SU-DHL-6 (cell line): ENCODE results near the gene EDIL3.

Experiments
- H2AFZ ChIP-seq: fragments of 200-600 bp; sonication (generic); 2 replicates; pipeline ENCODE4 v1.6.1; 2014; ENCODE audit warnings: low read depth, mild to moderate bottlenecking, moderate library complexity, mixed read lengths, antibody characterized with exemption, low read length; ENCODE audit not compliant: severe bottlenecking
- H3F3A ChIP-seq: fragments of 200-600 bp; shearing (Covaris generic); 2 replicates; pipeline ENCODE4 v1.6.0; 2016; ENCODE audit warnings: antibody characterized with exemption, mild to moderate bottlenecking; ENCODE audit not compliant: insufficient read depth
- H3K27ac ChIP-seq: fragments of 200-600 bp; sonication (generic); 2 replicates; pipeline ENCODE4 v1.5.1; 2016; ENCODE audit warnings: low read depth, mild to moderate bottlenecking, low read length, moderate library complexity, mixed read lengths
- H3K27me3 ChIP-seq: fragments of 200-600 bp; sonication (generic), shearing (Covaris generic); 2 replicates; pipeline ENCODE4 v1.6.0; 2014; ENCODE audit warnings: mild to moderate bottlenecking, low read length
- H3K36me3 ChIP-seq: fragments of 200-600 bp; sonication (generic); 2 replicates; pipeline ENCODE4 v1.6.1; 2014; ENCODE audit warnings: mild to moderate bottlenecking, low read length, mixed read lengths
- H3K4me2 ChIP-seq: fragments of 300-600, 200-600 bp; shearing (Covaris generic), sonication (generic); 2 replicates; pipeline ENCODE4 v1.6.0; 2014; ENCODE audit warnings: low read length, low read depth, mild to moderate bottlenecking; ENCODE audit not compliant: poor library complexity, severe bottlenecking
- H3K4me3 ChIP-seq: fragments of 200-600 bp; sonication (generic); 2 replicates; pipeline ENCODE4 v1.5.1; 2014; ENCODE audit warnings: antibody characterized with exemption, low read length, mild to moderate bottlenecking, mixed read lengths; ENCODE audit not compliant: insufficient read depth, poor library complexity, severe bottlenecking
- H3K79me2 ChIP-seq: fragments of 200-600 bp; sonication (generic); 2 replicates; pipeline ENCODE4 v1.6.1; 2014; ENCODE audit warnings: mild to moderate bottlenecking, low read length, moderate library complexity; ENCODE audit not compliant: insufficient read depth
- H3K9ac ChIP-seq: fragments of 200-600 bp; sonication (generic); 2 replicates; pipeline ENCODE4 v1.7.0; 2014; ENCODE audit warnings: mild to moderate bottlenecking, low read length
- H3K9me2 ChIP-seq: fragments of 200-600 bp; sonication (generic); replicated peaks from 2 replicates; pipeline ENCODE4 v1.6.1; 2014; ENCODE audit warnings: low read length; ENCODE audit not compliant: insufficient read depth
- H3K9me3 ChIP-seq: fragments of 200-600 bp; sonication (generic); 2 replicates; pipeline ENCODE4 v1.6.1; 2014; ENCODE audit warnings: low read length, mixed read lengths; ENCODE audit not compliant: insufficient read depth
- H4K20me1 ChIP-seq: fragments of 200-600 bp; sonication (generic); 2 replicates; pipeline ENCODE4 v1.6.1; 2014; ENCODE audit warnings: low read depth, mild to moderate bottlenecking, antibody characterized with exemption, low read length, moderate library complexity, mixed read lengths
- EZH2phosphoT487 ChIP-seq: fragments of 200-600 bp; sonication (generic), shearing (Covaris generic); conservative IDR thresholded peaks from 2 replicates; pipeline ENCODE4 v1.6.1; 2018; ENCODE audit warnings: mild to moderate bottlenecking, antibody characterized with exemption, low read length, moderate library complexity, mixed read lengths
- TF ChIP-seq, protein P1 (sequence below): fragments of 200-600 bp; sonication (generic); IDR thresholded peaks from one replicate; pipeline ENCODE4 v1.5.1; 2017; ENCODE audit warnings: antibody characterized with exemption, mild to moderate bottlenecking, low read length, moderate library complexity; ENCODE audit not compliant: insufficient read depth, poor library complexity, severe bottlenecking

EDIL3 gene

DNA sequence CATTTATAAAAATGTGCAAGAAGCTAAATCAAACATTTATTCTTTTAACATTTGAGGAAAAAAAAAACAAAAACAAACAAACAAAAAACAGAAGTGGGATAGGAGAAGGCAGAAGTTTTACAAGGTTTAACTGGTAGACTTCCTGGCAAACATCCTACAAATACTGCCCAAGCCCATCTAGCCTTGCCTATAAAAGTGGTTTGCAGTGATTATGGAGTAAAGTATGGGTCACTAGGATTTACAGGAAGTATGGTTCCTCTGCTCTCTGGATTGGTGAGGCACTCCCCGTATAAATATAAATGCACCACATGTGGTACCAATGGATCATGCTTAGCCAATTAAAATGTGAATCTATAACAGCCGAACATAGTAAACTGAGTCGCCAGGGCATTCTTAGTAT, 291.9 kb downstream of the EDIL3 start:
- Histone ChIP-seq H2AFZ (no peak overlapping the region), H3K4me2 (no peak overlapping the region), H3K4me3 (no peak overlapping the region), H3K27me3 (no peaks in the 10 kb centered on the region), H3F3A (no peaks in the 10 kb centered on the region), H3K36me3 (no peaks in the 10 kb centered on the region), H3K9ac (no peak overlapping the region), H3K9me3 (no peaks in the 10 kb centered on the region), H3K9me2 (no peaks in the 10 kb centered on the region), H3K27ac (no peak overlapping the region), H4K20me1 (no peaks in the 10 kb centered on the region), H3K79me2 (no peaks in the 10 kb centered on the region)
- no peak for TF ChIP-seq EZH2phosphoT487
- TF ChIP-seq, protein P1, sequence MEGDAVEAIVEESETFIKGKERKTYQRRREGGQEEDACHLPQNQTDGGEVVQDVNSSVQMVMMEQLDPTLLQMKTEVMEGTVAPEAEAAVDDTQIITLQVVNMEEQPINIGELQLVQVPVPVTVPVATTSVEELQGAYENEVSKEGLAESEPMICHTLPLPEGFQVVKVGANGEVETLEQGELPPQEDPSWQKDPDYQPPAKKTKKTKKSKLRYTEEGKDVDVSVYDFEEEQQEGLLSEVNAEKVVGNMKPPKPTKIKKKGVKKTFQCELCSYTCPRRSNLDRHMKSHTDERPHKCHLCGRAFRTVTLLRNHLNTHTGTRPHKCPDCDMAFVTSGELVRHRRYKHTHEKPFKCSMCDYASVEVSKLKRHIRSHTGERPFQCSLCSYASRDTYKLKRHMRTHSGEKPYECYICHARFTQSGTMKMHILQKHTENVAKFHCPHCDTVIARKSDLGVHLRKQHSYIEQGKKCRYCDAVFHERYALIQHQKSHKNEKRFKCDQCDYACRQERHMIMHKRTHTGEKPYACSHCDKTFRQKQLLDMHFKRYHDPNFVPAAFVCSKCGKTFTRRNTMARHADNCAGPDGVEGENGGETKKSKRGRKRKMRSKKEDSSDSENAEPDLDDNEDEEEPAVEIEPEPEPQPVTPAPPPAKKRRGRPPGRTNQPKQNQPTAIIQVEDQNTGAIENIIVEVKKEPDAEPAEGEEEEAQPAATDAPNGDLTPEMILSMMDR = no peak

DNA sequence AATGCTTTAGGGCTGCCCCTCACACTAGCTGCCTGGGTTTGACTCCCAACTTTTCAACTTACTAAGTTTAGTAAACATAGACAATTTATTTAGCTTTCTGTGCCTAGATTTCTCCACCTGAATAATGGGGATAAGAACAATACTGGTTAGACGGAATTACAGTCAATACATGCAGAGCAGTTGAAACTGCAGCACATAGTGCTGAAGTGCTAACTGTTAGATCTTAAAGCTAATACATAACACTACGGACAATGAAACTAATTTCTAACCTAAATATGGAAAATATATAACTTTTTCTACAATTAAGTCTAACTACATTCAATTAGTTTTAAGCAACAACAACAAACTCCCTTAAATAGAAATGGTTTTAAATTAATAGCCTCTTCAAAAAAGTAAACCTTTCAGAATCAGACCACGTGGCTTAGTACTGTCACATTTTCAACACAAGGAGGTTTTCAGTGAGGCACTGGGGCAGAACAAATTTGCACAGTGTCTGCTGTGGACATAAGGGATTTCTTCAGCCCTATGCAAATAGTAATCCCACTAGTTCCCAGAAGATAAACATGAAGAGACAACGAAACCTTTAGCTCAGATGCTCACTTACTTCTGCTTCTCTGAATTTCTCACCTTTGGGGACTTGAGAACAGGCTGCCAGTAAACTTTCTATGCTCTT, 293.4 kb downstream of the EDIL3 start:
- H3K27ac ChIP-seq = no peak overlapping the region
- no peak overlapping the region for H3K9ac ChIP-seq
- H2AFZ ChIP-seq = no peak overlapping the region
- H3K36me3 ChIP-seq = no peaks in the 10 kb centered on the region
- no peak overlapping the region for H3K4me3 ChIP-seq
- H3K27me3 ChIP-seq = no peaks in the 10 kb centered on the region
- no peak overlapping the region for H3K4me2 ChIP-seq
- no peaks in the 10 kb centered on the region for H3K9me3 ChIP-seq
- H3F3A ChIP-seq = no peaks in the 10 kb centered on the region
- TF ChIP-seq EZH2phosphoT487 = no peak
- TF ChIP-seq, protein P1 = no peak
- H3K79me2 ChIP-seq = no peaks in the 10 kb centered on the region
- no peaks in the 10 kb centered on the region for H4K20me1 ChIP-seq
- no peaks in the 10 kb centered on the region for H3K9me2 ChIP-seq

DNA sequence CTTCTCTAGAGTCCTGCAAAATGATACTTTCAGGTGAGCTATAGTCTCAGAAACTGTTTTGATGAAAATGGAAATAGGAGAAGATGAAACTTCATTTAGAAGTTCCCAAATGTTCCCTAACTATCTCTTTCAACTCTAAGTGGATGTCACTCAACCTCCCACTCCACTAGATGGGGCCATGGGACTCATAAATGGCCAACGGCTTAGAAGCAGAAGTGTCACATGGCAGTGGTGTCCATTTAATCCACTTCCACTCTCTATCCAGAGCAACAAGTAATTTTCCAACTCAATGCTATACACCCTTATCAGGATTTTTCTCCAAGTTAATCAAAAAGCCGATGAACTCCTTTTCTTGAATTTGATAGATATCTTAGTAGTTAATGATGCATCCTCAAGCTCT, 295.7 kb downstream of the EDIL3 start:
- no peak overlapping the region for H3K27ac ChIP-seq
- no peaks in the 10 kb centered on the region for H3K9me3 ChIP-seq
- H3K9ac ChIP-seq = no peak overlapping the region

More for the DNA sequence above, 295.7 kb downstream of the EDIL3 start:
- no peaks in the 10 kb centered on the region for H3K9me2 ChIP-seq
- no peak overlapping the region for H3K4me3 ChIP-seq
- no peaks in the 10 kb centered on the region for H4K20me1 ChIP-seq
- H3F3A ChIP-seq = no peaks in the 10 kb centered on the region
- H2AFZ ChIP-seq = no peak overlapping the region
- H3K27me3 ChIP-seq = no peaks in the 10 kb centered on the region
- no peak for TF ChIP-seq EZH2phosphoT487
- TF ChIP-seq, protein P1 = no peak
- no peaks in the 10 kb centered on the region for H3K36me3 ChIP-seq
- H3K4me2 ChIP-seq = no peak overlapping the region
- H3K79me2 ChIP-seq = no peaks in the 10 kb centered on the region
